NCI-H1436 treated with DMSO at 0.1 percent for 48 hours (cell line): ENCODE measurements around the gene CXCL11.
"Not testable (repeated sequence)": the region's sequence is repeated elsewhere in the genome, so short reads cannot be mapped to it uniquely, and the experiment has no call there.

Experiments
- DNase-seq: peaks from one replicate; lab custom pipeline; 2025; lab: John Stamatoyannopoulos, UW

Gene CXCL11

DNA sequence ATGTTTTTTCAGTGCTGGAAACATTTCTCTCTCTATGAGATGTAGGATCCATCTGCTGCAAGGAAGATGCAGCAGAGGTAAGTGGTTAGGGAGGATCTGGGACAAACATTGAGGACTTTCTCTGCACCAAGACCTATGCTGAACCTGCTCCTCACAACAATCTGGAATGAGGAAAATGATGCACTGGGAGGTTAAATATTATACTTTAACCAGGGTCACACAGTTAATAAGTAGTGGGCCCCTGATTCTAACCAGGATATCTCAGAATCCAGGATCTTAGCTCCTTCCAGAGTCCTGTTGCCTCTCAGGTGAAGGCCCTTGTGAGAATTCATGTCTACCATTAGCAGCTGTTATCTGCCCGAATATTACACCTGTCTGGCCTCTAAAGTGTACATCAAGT, 35.6 kb downstream of the CXCL11 start:
- no peak for DNase-seq

DNA sequence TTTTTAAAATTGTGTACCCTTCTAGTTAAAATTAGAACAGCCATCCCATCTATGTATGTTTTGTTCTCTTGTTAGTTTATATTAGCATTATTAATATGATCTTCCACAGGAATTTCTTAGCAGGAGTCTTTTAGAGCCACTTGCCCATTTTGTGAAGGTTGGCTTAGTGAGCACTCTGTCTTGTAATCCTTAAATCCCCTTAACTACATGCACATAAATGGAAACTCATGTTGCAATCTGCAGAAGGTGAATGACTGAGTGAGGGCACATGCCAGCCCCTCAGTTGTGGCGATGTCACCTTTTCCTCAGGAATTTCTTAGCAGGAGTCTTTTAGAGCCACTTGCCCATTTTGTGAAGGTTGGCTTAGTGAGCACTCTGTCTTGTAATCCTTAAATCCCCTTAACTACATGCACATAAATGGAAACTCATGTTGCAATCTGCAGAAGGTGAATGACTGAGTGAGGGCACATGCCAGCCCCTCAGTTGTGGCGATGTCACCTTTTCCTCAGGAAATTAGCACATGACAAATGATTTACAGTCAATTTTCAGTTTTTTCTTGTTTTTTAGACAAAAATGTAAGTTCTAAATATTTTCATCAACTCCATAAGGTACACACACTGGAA, 37.2 kb downstream of the CXCL11 start:
- not testable (repeated sequence) for DNase-seq

DNA sequence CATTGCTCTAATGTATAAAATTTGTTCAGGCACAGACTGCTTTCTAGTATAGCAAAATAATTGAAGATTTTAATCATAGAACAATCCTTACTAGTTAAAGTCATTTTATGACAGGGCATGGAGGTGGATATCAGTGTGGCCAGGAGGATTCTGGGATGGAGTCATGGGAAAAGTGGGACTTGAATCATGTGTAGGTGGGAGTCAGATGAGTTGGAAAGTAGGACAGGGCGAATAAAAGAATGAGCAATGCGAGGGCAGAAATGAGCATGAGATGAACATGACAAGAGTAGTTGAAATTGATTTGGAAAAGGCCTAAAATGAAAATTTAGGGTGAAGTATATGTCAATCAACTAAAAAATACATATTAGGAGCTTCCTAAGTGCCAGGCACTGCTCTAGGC, 37.9 kb downstream of the CXCL11 start:
- DNase-seq, result no peak

DNA sequence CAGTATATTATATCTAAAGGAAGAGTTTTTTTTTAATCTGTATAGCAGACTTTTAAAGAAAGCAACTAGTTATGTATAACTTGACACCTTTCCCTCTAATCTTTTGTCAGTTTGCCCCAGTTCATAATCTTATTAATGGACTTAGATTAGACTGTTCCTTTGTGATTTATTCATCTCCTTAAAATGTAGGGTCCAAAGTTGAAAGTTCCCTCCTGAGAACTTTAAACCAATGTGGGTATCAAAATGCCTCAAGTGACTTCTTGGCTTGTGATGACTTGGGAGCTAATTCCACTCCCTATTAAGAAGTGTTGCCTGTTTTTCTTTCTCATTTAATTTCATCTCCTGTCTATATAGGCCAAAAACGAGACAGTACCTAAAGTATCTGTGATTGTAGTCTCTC, 38.8 kb downstream of the CXCL11 start:
- no peak for DNase-seq

DNA sequence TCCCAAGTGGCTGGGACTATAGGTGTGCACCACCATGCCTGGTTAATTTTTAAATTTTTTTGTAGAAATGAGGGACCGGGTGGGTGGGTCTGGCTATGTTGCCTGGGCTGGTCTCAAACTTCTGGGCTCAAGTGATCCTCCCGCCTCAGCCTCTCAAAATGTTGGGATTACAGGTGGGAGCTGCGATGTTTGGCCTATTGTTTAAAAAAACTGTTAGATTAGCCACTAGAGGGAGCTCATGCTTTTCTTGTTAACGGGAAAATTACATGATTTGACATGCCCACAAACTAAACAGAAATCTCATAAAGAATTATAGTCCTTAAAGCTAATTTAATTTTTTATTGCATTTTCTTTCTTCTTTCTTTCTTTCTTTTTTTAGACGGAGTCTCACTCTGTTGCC, 40.1 kb downstream of the CXCL11 start:
- peak; percentile 2 for DNase-seq

DNA sequence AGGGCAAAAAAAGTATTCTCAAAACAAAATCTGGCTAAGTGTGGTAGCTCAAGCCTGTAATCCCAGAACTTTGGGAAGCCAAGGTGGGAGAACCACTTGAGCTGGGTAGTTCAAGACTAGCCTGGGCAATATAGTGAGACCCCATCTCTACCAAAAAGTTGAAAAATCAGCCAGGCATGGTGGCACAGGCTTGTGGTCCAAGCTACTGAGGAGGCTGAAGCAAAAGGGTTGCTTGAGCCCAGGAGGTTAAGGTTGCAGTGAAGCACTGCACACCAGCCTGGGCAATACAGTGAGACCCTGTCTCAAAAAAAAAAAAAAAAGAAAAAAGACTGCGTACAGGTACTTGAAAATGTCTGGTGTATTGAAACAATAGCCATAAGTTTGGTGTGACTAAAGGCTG, 43.4 kb downstream of the CXCL11 start:
- no peak for DNase-seq

DNA sequence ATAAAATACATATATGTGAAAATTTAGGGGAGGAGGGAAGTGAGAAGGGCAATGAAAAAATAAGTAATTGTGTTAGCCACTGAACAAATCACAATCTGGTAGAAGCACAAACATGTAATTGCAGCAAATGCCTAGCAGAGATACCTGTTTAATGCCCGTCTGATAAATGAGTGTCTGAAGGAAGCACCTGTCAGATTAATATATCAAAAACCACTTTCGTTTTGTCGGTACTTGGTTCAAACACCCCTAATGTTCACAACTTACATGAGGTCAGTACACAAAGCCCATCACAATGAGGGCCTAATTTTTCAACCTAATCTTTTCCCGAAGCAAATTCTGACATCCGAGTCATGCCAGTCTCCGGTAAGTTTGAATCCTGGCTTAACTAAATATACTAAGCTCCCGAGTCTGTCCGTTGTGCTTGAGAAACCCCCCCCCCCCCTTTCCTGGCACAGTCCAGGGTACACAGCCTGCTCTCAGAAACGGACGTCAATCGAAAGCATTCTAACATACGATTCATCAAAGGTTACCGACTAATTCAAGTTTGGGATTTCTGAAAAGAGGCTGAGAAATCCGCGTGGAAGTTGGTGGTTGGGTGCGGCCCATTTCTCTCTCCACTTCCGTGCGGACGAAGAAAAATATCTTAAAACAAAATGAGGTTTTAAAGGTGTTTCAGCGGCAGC, 45.9 kb downstream of the CXCL11 start:
- no peak for DNase-seq

DNA sequence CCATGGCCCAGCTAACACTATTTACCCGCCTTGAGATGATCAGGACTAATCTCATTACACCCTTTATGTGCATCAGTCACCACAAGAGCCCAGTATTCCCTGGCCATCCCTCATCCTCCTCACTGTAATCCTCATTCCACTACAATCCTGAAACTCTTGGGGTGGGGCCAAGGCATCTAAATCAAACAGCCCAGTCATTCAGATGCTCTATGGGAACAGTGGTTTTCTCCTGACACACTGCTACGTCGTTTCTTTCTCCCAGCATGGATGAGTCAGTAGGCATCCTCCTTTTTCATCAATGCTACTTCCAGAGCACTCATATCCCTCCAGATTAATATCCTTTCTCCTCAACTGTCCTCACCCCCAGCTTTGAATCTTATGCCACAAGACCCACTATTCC, 50.8 kb downstream of the CXCL11 start:
- DNase-seq, result no peak
